WI38 (cell line): Measurements from ENCODE around the gene ZNF480.
A peak's percentile ranks its signal among the peaks of the same experiment; 100 is the strongest.
"Not testable (repeated sequence)": the region's sequence is repeated elsewhere in the genome, so short reads cannot be mapped to it uniquely, and the experiment has no call there.

Experiments
- H3K4me3 ChIP-seq: 2 replicates; pipeline ENCODE4 v1.5.1; 2011; ENCODE audit warnings: low read depth, mild to moderate bottlenecking, control low read depth, low read length
- TF ChIP-seq, protein P1 (sequence below): IDR thresholded peaks from 2 replicates; pipeline ENCODE4 v1.5.1; 2012; ENCODE audit warnings: low read depth, mild to moderate bottlenecking, control low read depth, low read length

ZNF480 gene

DNA sequence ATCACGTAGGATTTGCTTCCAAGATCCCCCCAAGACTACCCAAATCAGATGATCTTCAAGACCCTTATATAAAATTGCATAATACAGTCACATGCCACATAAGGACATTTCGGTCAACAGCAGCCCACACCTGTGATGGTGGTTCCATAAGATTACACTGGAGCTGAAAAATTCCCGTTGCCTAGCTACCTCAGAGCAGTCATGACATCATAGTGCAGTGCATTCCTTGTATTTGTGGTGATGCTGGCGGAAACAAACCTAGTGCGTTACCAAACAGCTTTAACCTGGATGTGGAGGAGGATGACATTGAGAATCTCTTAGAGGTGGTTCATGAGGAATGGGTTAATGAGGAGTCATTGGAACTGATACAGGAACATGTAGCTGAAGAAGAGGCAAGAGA lies 22.8 kb upstream of the ZNF480 start:
- TF ChIP-seq, protein P1, sequence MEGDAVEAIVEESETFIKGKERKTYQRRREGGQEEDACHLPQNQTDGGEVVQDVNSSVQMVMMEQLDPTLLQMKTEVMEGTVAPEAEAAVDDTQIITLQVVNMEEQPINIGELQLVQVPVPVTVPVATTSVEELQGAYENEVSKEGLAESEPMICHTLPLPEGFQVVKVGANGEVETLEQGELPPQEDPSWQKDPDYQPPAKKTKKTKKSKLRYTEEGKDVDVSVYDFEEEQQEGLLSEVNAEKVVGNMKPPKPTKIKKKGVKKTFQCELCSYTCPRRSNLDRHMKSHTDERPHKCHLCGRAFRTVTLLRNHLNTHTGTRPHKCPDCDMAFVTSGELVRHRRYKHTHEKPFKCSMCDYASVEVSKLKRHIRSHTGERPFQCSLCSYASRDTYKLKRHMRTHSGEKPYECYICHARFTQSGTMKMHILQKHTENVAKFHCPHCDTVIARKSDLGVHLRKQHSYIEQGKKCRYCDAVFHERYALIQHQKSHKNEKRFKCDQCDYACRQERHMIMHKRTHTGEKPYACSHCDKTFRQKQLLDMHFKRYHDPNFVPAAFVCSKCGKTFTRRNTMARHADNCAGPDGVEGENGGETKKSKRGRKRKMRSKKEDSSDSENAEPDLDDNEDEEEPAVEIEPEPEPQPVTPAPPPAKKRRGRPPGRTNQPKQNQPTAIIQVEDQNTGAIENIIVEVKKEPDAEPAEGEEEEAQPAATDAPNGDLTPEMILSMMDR, result no peak
- no peak overlapping the region for H3K4me3 ChIP-seq

DNA sequence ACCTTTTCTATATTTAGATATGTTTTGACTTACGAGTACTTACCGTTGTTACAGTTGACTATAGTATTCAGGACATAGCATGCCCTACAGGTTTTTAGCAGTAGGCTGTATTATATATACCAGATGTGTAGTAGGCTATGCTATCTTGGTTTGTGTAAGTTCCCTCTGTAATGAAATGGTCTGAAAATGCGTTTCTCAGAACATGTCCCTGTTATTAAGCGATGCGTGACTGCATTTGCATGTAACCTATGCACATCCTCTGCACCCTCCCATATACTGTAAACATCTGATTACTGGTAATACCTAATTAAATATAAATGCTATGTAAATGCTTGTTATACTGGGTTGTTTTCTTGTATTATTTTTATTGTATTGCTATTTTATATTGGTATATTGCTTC lies 21.0 kb upstream of the ZNF480 start:
- TF ChIP-seq, protein P1, result no peak
- no peak overlapping the region for H3K4me3 ChIP-seq

DNA sequence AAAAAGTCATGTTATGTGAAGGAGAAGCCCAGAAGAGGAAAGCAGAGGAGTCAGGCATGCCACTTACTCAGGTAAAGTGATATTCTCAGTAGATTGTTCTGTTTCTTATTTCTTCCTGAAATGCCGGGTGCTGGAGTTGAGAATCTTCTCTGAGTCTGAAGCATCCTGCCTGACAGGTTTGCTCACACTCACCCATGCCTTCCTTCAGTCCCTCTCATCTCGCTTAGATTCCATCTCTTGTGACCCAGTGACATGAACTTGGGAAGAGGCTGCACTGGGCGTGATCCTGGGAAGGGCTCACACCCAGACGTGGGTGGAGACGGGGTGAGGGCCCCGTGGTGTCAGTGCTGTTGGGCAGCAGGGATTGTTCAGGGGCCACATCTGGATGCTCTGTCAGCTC lies 19.5 kb upstream of the ZNF480 start:
- TF ChIP-seq, protein P1, result no peak
- no peak overlapping the region for H3K4me3 ChIP-seq

DNA sequence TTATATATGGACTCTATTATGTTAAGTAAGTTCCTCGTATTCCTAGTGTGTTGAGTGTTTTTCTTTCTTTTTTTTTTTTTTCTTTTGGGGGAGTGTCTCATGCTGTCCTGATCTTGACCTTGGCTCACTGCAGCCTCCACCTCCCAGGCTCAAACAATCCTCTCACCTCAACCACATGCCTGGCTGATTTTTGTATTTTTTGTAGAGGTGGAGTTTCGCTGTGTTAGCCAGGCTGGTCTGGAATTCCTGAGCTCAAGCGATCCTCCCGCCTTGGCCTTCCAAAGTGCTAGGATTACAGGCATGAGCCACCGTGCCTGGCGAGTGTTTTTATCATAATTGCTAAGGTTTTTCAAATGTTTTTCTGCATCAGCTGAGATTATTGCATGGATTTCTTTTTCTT lies 10.7 kb upstream of the ZNF480 start:
- TF ChIP-seq, protein P1, result no peak
- no peak overlapping the region for H3K4me3 ChIP-seq

DNA sequence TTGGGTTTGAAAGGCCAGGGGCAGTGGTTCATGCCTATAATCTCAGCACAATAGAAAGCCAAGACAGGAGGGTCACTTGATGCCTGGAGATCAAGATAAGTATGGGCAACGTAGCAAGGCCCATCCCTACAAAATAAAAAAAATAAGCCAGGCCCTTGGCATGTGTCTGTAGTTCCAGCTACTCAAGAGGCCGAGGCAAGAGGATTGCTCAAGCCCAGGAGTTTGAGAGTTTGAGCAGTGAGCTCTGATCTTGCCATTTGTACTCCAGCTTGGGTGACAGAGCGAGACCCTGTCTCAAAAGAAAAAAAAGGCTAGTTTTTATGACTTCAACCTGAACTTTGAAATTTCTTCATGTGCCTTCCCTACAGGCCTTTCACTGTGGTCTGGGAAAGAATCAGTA lies 5.2 kb upstream of the ZNF480 start:
- TF ChIP-seq, protein P1, result no peak
- H3K4me3 ChIP-seq, result no peak overlapping the region

DNA sequence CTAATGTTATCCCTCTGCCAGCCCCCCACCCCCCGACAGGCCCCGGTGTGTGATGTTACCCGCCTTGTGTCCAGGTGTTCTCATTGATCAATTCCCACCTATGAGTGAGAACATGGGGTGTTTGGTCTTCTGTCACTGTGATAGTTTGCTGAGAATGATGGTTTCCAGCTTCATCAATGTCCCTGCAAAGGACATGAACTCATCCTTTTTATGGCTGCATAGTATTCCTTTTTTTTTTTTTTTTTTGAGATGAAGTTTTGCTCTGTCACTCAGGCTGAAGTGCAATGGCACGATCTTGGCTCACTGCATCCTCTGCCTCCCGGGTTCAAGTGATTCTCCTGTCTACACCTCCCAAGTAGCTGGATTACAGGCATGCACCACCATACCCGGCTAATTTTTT lies 4.0 kb upstream of the ZNF480 start:
- not testable (repeated sequence) for H3K4me3 ChIP-seq

DNA sequence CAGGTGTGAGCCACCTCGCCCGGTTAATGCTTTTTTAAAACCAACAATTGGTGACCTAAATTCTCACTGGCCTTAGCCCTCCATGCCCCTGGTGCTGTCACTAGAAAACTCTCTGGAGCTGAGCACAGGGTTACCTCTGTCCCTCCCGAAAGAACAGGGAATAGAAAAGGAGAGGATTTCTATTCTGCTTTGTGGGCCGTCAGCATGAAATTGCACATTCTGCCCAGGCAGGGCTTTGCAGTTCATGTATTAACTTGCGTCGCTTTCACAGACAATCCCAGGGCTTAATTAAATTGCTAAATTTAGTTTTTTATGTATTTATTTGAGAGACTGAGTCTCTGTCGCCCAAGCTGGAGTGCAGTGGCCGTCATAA lies 583 bp upstream of the ZNF480 start:
- TF ChIP-seq, protein P1, result no peak

DNA sequence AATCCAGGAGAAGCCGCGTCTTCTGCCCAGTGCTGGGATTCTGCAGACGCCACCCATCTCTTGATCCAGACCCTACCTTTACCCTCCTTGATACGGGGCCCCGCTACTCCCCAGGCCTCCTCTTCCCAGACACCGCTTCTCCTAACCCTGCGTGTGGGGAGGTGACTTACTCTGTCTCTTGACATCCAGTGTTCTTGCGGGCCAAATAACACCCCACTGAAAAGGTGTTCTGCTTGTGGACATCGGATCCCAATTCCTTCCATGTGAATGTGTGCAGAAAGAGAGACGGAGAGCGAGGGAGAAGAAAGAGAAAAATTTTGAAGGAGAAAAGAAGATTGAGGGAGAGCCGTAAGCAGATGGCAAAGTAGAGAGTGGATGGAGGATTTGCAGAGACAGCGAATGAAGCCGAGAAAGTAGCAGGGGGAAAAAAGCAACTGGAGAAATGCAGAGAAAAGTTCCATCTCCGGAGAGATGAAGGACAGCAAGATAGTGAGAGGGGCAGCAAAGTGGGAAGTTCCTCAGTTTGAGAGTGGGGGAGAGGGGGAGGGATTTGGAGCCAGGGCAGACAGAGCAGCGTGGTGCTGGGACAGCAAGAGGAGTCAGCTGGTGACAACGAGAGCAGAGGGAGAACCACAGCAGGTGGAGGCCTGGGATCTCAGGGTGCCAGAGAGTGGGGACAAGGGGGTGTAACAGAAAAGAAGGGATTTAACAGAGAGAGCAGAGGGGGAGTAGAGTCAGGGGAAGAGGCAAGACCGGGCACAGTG lies 814 bp downstream of the ZNF480 start:
- TF ChIP-seq, protein P1, result no peak
- H3K4me3 ChIP-seq, result peak overlapping the region; percentile 93

More for the DNA sequence above, 583 bp upstream of the ZNF480 start:
- H3K4me3 ChIP-seq, result peak overlapping the region; percentile 61
